ENCODE data around the gene CENPA. TPM values are rescaled to one million over a fixed set of nuclear protein-coding genes. Genes with fewer than 3 reads are reported as not detected.

The CENPA gene
- total and polyA plus RNA-seq, 12 donors, result 0.25 to 33.1 (median 2.9) TPM; not detected in 2

DNA sequence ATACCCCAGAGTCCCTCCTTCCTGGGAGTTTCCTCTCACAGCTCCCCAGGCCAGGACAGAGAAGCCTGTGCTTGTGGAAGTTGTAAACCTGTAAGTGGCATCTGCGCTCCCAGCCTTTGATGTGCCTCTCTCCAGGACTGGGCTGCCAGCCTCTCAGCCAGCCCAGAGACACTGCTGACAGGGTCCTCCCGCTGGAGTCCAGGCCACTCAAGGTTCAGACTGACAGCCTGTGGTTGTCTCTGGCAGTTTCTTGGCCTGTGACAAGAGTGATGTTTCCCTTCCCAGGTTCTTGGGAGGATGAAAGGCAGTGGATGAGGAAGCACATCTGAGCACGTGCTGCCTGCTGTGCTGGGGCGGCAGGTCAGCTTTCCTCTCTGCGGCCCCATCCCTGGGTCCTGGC, 18.7 kb upstream of the CENPA start:
- H3K4me3 ChIP-seq, result no peak overlapping the region
- DNase-seq, result no peak
- intact Hi-C loops (cut with DNase I), result no loop called here

DNA sequence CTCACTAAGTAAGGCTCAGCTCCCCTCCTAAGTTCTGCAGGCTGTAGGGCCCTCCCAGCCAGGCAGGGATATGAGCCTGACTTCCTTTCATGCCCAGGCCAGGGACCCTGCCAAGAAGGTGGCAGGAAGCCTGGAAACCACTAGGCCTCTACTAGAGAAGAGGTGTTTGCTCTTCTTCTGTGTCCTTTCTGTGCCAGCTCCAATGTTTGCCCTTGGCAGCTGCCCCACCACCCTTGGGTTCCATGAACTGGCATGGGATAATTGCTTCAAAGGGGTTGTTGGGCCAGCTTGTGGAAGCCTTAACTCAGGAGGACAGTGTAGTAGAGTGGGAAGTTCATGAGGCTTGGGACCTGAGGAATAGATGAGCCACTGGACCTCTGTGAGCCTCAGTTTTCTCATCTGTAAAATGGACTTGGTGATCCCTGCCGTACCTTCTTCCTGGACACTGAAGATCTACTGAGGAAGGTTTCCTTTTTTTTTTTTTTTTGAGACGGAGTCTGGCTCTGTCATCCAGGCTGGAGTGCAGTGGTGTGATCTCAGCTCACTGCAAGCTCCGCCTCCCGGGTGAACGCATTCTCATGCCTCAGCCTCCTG, 17.9 kb upstream of the CENPA start:
- WGBS, 2 donors, result 95 to 98% methylated on average over 5 of the region's 5 CpGs
- DNase-seq (no peak), ATAC-seq (no peak)
- peak overlapping the region in 4 of 10 donors; percentile 10 to 89 (median 25) for H3K27ac ChIP-seq
- intact Hi-C loops (cut with DNase I), result no loop called here
- no peaks in the 10 kb centered on the region for H3K27me3 ChIP-seq
- H3K9me3 ChIP-seq, result no peaks in the 10 kb centered on the region
- TF ChIP-seq, protein P1, sequence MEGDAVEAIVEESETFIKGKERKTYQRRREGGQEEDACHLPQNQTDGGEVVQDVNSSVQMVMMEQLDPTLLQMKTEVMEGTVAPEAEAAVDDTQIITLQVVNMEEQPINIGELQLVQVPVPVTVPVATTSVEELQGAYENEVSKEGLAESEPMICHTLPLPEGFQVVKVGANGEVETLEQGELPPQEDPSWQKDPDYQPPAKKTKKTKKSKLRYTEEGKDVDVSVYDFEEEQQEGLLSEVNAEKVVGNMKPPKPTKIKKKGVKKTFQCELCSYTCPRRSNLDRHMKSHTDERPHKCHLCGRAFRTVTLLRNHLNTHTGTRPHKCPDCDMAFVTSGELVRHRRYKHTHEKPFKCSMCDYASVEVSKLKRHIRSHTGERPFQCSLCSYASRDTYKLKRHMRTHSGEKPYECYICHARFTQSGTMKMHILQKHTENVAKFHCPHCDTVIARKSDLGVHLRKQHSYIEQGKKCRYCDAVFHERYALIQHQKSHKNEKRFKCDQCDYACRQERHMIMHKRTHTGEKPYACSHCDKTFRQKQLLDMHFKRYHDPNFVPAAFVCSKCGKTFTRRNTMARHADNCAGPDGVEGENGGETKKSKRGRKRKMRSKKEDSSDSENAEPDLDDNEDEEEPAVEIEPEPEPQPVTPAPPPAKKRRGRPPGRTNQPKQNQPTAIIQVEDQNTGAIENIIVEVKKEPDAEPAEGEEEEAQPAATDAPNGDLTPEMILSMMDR (IDR thresholded peaks at IDR 0.05), result no peak
- peaks cover 0 to 5% (median 0%) of the 10 kb centered on the region in 9 donors for H3K36me3 ChIP-seq
- H3K4me3 ChIP-seq, result no peak overlapping the region
- peaks cover 20 to 93% (median 80%) of the 10 kb centered on the region in 9 donors for H3K4me1 ChIP-seq

More for the DNA sequence above, 18.7 kb upstream of the CENPA start:
- peaks cover 0 to 5% (median 0%) of the 10 kb centered on the region in 9 donors for H3K36me3 ChIP-seq
- H3K27me3 ChIP-seq, result no peaks in the 10 kb centered on the region
- H3K27ac ChIP-seq, result peak overlapping the region in 4 of 10 donors; percentile 34 to 89 (median 42)
- H3K9me3 ChIP-seq, result no peaks in the 10 kb centered on the region
- ATAC-seq, result no peak
- WGBS, 2 donors, result 74 to 82% methylated on average over 5 of the region's 5 CpGs
- TF ChIP-seq, protein P1 (IDR thresholded peaks at IDR 0.05), result no peak
- H3K4me1 ChIP-seq, result peaks cover 17 to 84% (median 71%) of the 10 kb centered on the region in 9 donors

DNA sequence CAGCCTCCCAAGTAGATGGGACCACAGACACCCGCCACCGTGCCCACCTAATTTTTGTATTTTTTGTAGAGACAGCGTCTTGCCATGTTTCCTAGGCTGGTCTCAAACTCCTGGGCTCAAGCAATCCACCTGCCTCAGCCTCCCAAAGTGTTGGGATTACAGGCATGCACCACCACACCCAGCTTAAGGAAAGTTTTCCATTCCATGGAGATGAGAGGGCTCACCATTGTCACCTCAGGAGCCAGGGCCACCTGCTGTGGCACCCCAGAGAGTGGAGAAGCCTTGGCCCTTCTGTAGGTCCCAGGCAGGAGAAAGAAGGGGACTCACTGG, 17.1 kb upstream of the CENPA start:
- Histone ChIP-seq H3K4me1 (peaks cover 20 to 93% (median 78%) of the 10 kb centered on the region in 9 donors), H3K27me3 (no peaks in the 10 kb centered on the region), H3K9me3 (no peaks in the 10 kb centered on the region), H3K4me3 (no peak overlapping the region), H3K27ac (peak overlapping the region in 9 of 10 donors; percentile 10 to 89 (median 72)), H3K36me3 (peaks cover 0 to 5% (median 0%) of the 10 kb centered on the region in 9 donors)
- TF ChIP-seq, protein P1 (IDR thresholded peaks at IDR 0.05), result no peak
- ATAC-seq (no peak), DNase-seq (no peak)
- 96 to 98% methylated on average over 3 of the region's 3 CpGs for WGBS, 2 donors
- intact Hi-C loops (cut with DNase I), result no loop called here

DNA sequence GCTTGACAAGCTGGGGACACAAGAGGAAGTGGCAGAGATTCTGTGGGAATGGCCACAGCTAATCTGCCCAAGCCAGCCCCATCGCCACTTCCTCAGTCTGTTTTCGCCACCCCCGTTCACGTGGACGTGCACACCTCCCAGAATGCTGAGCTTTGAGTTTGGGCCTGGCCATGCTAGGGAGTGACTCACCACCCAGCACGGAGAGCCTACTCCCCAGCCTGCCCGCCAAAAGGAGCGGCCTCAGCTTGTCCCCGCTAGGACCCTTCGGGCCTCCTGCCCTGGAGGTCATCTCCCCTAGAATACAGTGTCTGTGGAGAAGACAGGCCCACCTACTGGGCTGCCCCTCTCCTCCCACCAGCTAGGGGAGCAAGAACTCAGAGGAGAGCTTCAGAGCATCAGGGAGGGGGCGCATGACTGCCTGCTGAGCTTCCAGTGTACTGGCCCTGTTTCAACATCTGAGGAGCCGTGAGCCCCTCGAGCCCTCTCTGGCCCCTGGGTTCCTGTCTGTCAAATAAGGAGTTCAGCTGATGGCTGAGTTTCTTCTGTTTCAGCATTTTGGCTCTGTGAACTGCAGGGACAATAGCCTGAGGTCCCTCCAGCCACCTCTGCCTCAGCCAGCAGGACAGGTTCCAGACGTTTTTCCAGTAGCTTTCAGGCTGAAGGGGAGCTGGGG, 16.6 kb upstream of the CENPA start:
- intact Hi-C loops (cut with DNase I), result no loop called here
- Histone ChIP-seq H3K36me3 (peaks cover 0 to 10% (median 0%) of the 10 kb centered on the region in 9 donors), H3K27me3 (no peaks in the 10 kb centered on the region), H3K27ac (peak overlapping the region in 9 of 10 donors; percentile 10 to 89 (median 73)), H3K4me1 (peaks cover 20 to 96% (median 79%) of the 10 kb centered on the region in 9 donors), H3K4me3 (no peak overlapping the region), H3K9me3 (no peaks in the 10 kb centered on the region)
- TF ChIP-seq, protein P1 (IDR thresholded peaks at IDR 0.05), result no peak
- DNase-seq (peak; percentile 65 to 66), ATAC-seq (peak; percentile 12 to 48 (median 32))
- 57 to 63% methylated on average over 14 of the region's 14 CpGs for WGBS, 2 donors
